Renal cortex interstitium (tissue), 15 donors: ENCODE results near the gene MEF2A. TPM values are rescaled to one million over a fixed set of nuclear protein-coding genes. Genes with fewer than 3 reads are reported as not detected.
"Not testable (repeated sequence)": the region's sequence is repeated elsewhere in the genome, so short reads cannot be mapped to it uniquely, and the experiment has no call there.

Experiments
- DNase-seq, 11 donors: peaks; one replicate each; pipeline ENCODE4 v3.0.0-alpha.2; 2013; ENCODE audit warnings: low read depth in 9 of 11, low spot score in 4 of 11; ENCODE audit errors: extremely low read depth in 1 of 11
- long read RNA-seq, 16 experiments: transcript quantifications; one replicate each; lab custom pipeline, GENCODE V29; 2026
- polyA plus RNA-seq, 3 donors: library from polyadenylated mRNA; unstranded; fragments of 120-200 nt; gene quantifications; one replicate each; pipeline ENCODE4 v1.2.1, GENCODE V29; 2013; ENCODE audit not compliant: insufficient read length in 3 of 3

MEF2A gene
- polyA plus RNA-seq, result 10 to 100 TPM; 47.4 to 57.6 (median 56.4) TPM
- long read RNA-seq, donor 1, full-length matches to known transcripts, result 6 of 11 reads
- long read RNA-seq, donor 1, partial matches to known transcripts, result 5 of 11 reads
- long read RNA-seq, donor 1, other reads (novel, unspliced or antisense), result 0 of 11 reads
- long read RNA-seq, donor 2, full-length matches to known transcripts, result 7 of 20 reads
- long read RNA-seq, donor 2, partial matches to known transcripts, result 13 of 20 reads
- long read RNA-seq, donor 2, other reads (novel, unspliced or antisense), result 0 of 20 reads
- long read RNA-seq, donor 3, full-length matches to known transcripts, result 12 of 21 reads
- long read RNA-seq, donor 3, partial matches to known transcripts, result 9 of 21 reads
- long read RNA-seq, donor 3, other reads (novel, unspliced or antisense), result 0 of 21 reads
- long read RNA-seq, donor 4, full-length matches to known transcripts, result 8 of 8 reads
- long read RNA-seq, donor 4, partial matches to known transcripts, result 0 of 8 reads
- long read RNA-seq, donor 4, other reads (novel, unspliced or antisense), result 0 of 8 reads
- long read RNA-seq, donor 5, result 0 reads
- long read RNA-seq, donor 6, full-length matches to known transcripts, result 6 of 18 reads
- long read RNA-seq, donor 6, partial matches to known transcripts, result 12 of 18 reads
- long read RNA-seq, donor 6, other reads (novel, unspliced or antisense), result 0 of 18 reads
- long read RNA-seq, donor 7, full-length matches to known transcripts, result 8 of 21 reads
- long read RNA-seq, donor 7, partial matches to known transcripts, result 13 of 21 reads
- long read RNA-seq, donor 7, other reads (novel, unspliced or antisense), result 0 of 21 reads
- long read RNA-seq, donor 8, result 0 reads
- long read RNA-seq, donor 9, full-length matches to known transcripts, result 8 of 19 reads
- long read RNA-seq, donor 9, partial matches to known transcripts, result 11 of 19 reads
- long read RNA-seq, donor 9, other reads (novel, unspliced or antisense), result 0 of 19 reads
- long read RNA-seq, donor 10, full-length matches to known transcripts, result 4 of 21 reads
- long read RNA-seq, donor 10, partial matches to known transcripts, result 17 of 21 reads
- long read RNA-seq, donor 10, other reads (novel, unspliced or antisense), result 0 of 21 reads
- long read RNA-seq, donor 11, full-length matches to known transcripts, result 12 of 17 reads
- long read RNA-seq, donor 11, partial matches to known transcripts, result 5 of 17 reads
- long read RNA-seq, donor 11, other reads (novel, unspliced or antisense), result 0 of 17 reads
- long read RNA-seq, donor 12, full-length matches to known transcripts, result 6 of 6 reads
- long read RNA-seq, donor 12, partial matches to known transcripts, result 0 of 6 reads
- long read RNA-seq, donor 12, other reads (novel, unspliced or antisense), result 0 of 6 reads
- long read RNA-seq, donor 13, result 0 reads
- long read RNA-seq, donor 14, full-length matches to known transcripts, result 7 of 7 reads
- long read RNA-seq, donor 14, partial matches to known transcripts, result 0 of 7 reads
- long read RNA-seq, donor 14, other reads (novel, unspliced or antisense), result 0 of 7 reads
- long read RNA-seq, donor 15, full-length matches to known transcripts, result 2 of 2 reads
- long read RNA-seq, donor 15, partial matches to known transcripts, result 0 of 2 reads
- long read RNA-seq, donor 15, other reads (novel, unspliced or antisense), result 0 of 2 reads
- long read RNA-seq, donor 16, full-length matches to known transcripts, result 11 of 36 reads
- long read RNA-seq, donor 16, partial matches to known transcripts, result 25 of 36 reads
- long read RNA-seq, donor 16, other reads (novel, unspliced or antisense), result 0 of 36 reads

GRCh38 chr15:99565299-99566156, at the start of gene MEF2A:
Gene MEF2A, plus strand, starts transcription at chr15:99565984. Its CDS starts 67,136 bp downstream, at chr15:99633120.
- peak; percentile 80 to 93 (median 92) for DNase-seq

GRCh38 chr15:99518191-99518590, 47.6 kb upstream of the MEF2A start:
- no peak for DNase-seq

- DNase-seq, result not testable (repeated sequence)
These were observed 46.4 kb upstream of the MEF2A start for GRCh38 chr15:99519366-99519765.

GRCh38 chr15:99522288-99522687, 43.5 kb upstream of the MEF2A start:
- DNase-seq, result no peak

- DNase-seq, result no peak
These were observed 39.6 kb upstream of the MEF2A start for GRCh38 chr15:99526176-99526575.

- DNase-seq, result no peak
These were observed 39.1 kb upstream of the MEF2A start for GRCh38 chr15:99526671-99527070.

GRCh38 chr15:99536422-99537040, 29.3 kb upstream of the MEF2A start:
- DNase-seq, result no peak

- DNase-seq, result no peak
These were observed 28.4 kb upstream of the MEF2A start for GRCh38 chr15:99537344-99537743.

- no peak for DNase-seq
These were observed 27.5 kb upstream of the MEF2A start for GRCh38 chr15:99538261-99538660.

- DNase-seq, result no peak
These were observed 23.0 kb upstream of the MEF2A start for GRCh38 chr15:99542828-99543227.

GRCh38 chr15:99545605-99546004, 20.2 kb upstream of the MEF2A start:
- DNase-seq, result no peak

GRCh38 chr15:99546441-99547100, 19.2 kb upstream of the MEF2A start:
- no peak for DNase-seq

- no peak for DNase-seq
These were observed 18.3 kb upstream of the MEF2A start for GRCh38 chr15:99547517-99547916.

GRCh38 chr15:99550077-99550476, 15.7 kb upstream of the MEF2A start:
- no peak for DNase-seq

- no peak for DNase-seq
These were observed 13.7 kb upstream of the MEF2A start for GRCh38 chr15:99552111-99552510.

- no peak for DNase-seq
These were observed 10.8 kb upstream of the MEF2A start for GRCh38 chr15:99554880-99555488.
